ENCODE results near the gene GMDS.

The GMDS gene

GRCh38 chr6:1736346-1737105 lies 508.9 kb downstream of the GMDS start:
- no peak for TF ChIP-seq CTCF (IDR thresholded peaks at IDR 0.05; ENCODE audit: low read depth, low read length)
- no peak for DNase-seq (ENCODE audit: extremely low read depth, low read depth)

GRCh38 chr6:1735239-1735803 lies 510.1 kb downstream of the GMDS start:
- no peak for TF ChIP-seq CTCF (IDR thresholded peaks at IDR 0.05; ENCODE audit: low read depth, low read length)
- no peak for DNase-seq (ENCODE audit: extremely low read depth, low read depth)

- no peak for DNase-seq (ENCODE audit: extremely low read depth, low read depth)
- no peak for TF ChIP-seq CTCF (IDR thresholded peaks at IDR 0.05; ENCODE audit: low read depth, low read length)
These were observed 514.5 kb downstream of the GMDS start for GRCh38 chr6:1730882-1731281.

GRCh38 chr6:1729750-1730140 lies 515.7 kb downstream of the GMDS start:
- no peak for TF ChIP-seq CTCF (IDR thresholded peaks at IDR 0.05; ENCODE audit: low read depth, low read length)
- no peak for DNase-seq (ENCODE audit: extremely low read depth, low read depth)

GRCh38 chr6:1729133-1729749 lies 516.2 kb downstream of the GMDS start:
- no peak for DNase-seq (ENCODE audit: extremely low read depth, low read depth)
- no peak for TF ChIP-seq CTCF (IDR thresholded peaks at IDR 0.05; ENCODE audit: low read depth, low read length)

- DNase-seq (ENCODE audit: extremely low read depth, low read depth), result no peak
- TF ChIP-seq CTCF (IDR thresholded peaks at IDR 0.05; ENCODE audit: low read depth, low read length), result no peak
These were observed 519.0 kb downstream of the GMDS start for GRCh38 chr6:1726341-1726768.

GRCh38 chr6:1724616-1725015 lies 520.8 kb downstream of the GMDS start:
- DNase-seq (ENCODE audit: extremely low read depth, low read depth), result no peak
- TF ChIP-seq CTCF (IDR thresholded peaks at IDR 0.05; ENCODE audit: low read depth, low read length), result no peak

Data from AG09319 (cell line).